GM19463 (cell line): Measurements from ENCODE around the gene GNG12.

Experiments used
- ATAC-seq: cut with Tn5 transposase; IDR thresholded peaks from one replicate; pipeline ENCODE4 v1.9.1; 2021; ENCODE audit warnings: mild to moderate bottlenecking, moderate library complexity; ENCODE audit not compliant: unreplicated experiment

Gene GNG12

DNA sequence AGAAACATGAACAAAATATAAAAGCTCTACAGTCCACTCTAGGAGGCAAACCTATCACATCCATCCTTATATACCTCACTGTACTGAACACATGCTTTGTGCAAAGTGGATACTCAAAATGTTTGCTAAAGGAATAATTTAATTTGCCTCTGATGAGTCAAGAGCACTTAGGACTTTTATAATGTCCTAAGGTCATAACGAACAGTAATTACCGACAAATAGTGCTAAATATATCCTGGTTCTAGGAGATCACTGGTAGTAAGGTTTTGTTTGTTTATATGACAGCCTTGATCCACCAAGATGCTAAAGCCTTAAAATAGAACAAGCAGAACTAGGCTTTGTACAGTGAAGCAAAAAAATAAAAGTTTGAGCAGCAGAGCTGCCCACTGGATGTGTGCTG is 77.6 kb downstream of the GNG12 start:
- no peak for ATAC-seq

DNA sequence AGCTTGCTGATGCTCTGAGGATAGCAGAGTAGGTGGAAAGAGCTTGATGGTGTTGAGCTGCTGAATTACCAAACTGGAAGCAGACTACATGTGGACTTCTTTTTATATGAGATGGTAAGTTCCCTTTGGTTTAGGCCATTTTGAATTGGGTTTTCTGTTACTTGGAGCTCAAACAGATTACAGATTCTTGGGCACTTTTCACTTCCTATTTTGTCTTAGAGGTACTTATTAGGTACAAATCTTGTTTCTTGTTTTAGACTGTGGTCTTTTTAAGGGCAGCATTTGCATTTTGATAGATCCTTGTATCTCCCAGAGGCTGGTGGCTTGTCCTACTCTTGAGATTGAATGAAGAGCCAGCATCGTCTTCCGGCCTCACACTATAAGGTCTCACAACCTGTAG is 78.1 kb downstream of the GNG12 start:
- no peak for ATAC-seq

DNA sequence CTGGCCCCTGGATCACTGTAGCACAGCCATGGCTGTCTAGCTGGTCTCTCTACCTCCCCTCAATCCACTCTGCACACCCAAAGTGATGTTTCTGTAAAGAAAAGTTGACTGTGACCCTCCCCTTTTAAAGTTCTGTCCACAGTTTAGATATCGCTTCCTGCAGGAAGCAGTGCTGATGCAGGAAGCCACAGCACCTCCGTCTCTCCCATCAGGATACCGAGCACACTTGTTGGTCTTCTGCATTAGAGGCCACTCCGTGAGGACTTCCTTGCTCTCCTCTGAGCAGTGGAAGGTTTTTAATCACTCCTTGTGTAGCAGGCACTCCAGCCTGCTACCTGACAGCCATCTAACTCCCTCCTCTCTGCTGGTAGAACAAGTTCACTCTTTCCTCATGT is 78.7 kb downstream of the GNG12 start:
- no peak for ATAC-seq

DNA sequence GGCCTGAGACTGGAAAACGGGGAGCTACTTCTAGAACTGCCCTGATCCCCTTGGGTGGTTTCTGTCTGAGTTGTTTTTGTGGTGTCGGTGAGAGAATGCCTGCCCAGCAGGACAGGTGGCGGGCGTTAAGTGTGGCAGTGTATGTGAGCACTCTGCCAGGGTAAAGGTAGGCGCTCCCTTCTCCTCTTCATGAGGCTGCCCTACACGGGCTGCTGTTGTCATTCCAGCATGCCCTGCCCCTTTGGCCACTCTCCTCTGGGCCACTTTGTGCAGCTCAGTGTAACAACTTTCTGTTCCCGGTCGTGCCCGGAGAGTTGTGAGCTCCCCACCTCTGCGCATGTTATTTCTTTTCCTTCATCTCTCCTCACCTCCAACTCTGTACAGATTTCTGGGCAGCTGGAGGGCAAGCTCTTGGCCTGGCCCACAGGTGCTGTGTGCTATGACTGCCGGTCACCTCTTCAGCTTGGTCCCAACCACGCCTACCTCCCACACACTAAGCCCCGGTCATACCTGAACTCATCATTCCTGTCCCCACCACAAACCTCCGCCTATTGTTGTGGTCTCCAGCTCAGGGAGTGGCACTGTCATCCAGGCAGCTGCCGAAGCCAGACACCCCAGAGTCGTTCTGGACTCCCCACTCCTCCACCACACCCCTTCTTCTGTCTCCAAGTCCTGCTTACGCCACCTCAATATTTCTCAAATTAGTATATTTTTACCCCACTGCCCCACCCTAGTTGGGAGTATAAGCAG is 79.3 kb downstream of the GNG12 start:
- ATAC-seq: peak; percentile 36

DNA sequence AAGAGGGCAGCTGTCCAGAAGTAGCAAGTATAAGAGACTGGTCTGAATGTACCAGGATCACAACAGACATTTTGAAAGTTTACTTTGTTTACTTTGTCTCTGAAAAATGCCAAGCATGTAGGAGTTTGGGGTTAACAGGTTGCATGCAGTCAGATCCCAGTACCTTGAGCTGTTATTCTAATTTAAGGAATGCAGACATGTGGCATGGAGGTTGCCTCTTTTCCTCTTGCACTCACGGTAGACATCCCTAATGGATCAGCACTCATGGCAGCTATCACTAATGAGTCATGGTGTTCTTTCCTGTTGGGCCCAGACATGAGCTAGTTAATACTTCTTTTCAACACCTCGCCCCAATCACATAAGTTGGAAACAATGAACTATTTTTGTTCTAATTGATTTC is 81.0 kb downstream of the GNG12 start:
- ATAC-seq: no peak

DNA sequence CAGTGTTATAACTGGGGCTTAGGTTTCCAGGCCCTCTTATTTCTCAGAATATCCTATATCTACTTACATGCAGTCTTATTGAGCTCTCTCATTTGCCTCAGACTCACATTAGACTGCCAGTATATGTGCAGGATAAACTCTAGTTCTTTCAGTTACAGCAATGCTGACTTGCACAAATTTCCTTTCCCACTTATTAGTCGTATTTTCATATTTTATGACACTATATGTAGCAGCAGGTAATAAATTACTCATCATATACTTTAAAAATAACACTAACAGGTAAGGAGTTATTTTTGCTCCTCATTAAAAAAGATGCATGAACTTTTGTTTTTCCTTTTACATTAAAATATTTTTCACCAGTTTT is 82.6 kb downstream of the GNG12 start:
- no peak for ATAC-seq

DNA sequence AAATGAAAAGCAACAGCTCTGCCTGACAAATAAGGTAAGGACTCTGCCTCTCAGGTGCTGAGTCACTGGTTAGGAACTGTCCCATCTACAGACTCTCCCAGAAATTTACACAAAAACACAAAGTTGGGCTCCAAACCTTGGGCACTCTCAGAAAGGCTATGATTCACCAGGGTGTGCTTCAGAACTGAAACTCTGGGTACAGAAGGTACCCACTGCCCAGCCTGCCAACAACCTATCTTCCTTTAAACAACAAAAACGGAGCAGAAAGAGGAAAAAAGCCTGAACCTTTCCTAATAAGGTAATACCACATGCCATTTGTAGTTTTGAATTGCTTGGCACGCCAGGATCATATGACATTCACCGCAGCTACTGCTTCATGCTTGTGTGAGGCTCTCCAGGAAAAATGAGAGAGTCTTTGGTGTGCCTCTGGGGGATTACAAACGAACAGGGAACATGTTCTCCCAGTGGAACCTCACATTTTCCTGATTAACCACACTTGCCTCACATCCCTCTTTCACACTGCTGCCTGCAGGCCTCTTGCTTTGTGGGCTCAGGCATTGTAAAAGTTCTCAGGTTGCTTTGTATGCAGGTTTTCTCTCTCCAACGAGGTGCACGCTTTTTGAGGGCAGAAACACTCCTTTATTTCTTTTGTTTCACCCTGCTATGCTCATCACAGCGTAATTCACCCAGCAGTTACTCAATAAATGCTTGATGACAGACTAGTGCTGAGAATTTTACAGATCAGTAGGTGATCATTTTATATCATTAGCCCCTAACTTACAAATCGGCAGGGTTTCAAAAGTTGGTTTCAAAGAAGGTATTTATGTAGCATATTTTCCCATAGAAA is 83.2 kb downstream of the GNG12 start:
- ATAC-seq: peak; percentile 28

DNA sequence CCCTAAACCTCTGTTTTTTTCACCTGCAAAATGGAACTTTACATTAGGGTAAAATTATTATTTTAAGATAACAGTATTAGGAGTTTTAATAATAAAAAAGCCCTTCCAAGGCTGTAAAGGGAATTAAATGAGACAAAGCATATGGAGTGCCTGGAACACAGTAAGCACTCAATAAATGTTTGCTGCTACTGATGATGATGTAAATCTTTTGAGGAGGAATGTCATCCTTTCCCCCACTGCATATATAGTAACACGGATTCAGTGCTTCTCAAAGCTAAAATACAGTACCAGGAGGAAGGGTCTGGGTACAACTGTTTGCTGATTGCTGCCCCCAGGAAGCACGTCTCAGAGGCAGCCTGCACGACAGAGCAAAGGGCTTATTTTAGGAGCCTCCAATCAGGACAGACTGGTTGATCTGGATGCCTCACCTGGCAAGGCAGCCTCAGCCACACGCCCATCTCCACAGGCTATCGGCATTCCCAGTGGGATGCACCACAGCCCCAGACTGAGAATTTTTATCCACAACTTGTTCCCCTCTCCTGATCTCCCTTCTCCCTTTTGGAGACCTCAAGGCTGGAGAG is 83.9 kb downstream of the GNG12 start:
- no peak for ATAC-seq

DNA sequence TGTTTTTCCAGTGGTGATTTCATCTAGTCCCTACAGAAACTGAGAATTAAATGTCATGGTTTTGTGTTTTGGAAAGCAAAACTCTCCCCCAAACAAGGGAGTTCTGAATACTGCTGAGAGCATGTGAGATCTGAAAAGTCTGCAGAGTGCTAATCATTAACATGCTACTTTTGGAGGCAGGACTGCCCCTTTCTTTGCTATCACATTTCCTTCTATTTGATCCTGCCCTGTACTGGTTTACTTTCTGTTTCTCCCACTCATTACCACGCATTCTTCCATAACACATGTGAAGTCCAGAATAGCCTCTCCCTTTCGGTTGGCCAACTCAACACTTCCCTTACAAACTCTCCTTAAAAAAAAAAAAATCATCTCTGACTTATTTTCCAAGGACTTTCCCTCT is 84.6 kb downstream of the GNG12 start:
- ATAC-seq: peak; percentile 86

DNA sequence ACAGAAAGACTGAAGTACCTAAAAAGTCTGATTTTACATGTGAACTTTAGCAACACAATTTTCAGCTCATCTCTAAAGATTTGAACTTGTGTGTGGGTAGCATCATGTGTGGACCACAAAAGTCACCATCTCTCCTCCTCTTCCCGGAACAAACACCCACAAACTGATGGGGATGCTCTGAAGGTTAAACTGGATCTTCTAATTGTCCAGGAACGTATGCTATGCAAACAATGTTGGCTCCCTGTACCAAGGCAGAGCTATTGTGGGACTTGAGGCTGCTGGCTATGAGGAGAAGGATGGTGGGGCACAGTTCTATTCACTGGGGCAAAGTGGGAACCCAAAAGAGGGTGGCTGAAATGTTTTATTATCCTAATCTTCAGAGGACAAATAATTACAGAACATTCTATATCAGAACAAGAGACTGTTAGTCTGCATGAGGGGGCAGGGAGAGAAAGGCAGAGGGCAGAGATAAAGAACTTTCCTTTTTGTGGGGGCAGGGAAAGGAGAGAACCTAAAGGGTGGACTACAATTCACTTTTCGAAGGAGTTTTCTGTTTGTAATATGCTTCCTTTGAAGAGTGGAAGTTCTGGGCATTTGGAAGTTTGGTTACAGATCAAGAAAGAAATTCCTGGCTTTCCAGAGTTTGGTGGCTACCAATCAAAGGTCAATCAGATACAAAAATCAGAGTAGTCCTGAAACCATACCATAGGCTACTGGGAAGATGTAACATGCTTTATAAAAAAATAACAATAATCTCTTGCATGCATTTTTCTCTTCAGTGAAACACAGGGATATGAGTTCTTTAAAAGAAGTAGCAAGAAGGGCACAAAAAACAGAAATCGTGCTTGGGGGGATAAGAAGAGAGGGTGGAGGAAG is 85.4 kb downstream of the GNG12 start:
- no peak for ATAC-seq

DNA sequence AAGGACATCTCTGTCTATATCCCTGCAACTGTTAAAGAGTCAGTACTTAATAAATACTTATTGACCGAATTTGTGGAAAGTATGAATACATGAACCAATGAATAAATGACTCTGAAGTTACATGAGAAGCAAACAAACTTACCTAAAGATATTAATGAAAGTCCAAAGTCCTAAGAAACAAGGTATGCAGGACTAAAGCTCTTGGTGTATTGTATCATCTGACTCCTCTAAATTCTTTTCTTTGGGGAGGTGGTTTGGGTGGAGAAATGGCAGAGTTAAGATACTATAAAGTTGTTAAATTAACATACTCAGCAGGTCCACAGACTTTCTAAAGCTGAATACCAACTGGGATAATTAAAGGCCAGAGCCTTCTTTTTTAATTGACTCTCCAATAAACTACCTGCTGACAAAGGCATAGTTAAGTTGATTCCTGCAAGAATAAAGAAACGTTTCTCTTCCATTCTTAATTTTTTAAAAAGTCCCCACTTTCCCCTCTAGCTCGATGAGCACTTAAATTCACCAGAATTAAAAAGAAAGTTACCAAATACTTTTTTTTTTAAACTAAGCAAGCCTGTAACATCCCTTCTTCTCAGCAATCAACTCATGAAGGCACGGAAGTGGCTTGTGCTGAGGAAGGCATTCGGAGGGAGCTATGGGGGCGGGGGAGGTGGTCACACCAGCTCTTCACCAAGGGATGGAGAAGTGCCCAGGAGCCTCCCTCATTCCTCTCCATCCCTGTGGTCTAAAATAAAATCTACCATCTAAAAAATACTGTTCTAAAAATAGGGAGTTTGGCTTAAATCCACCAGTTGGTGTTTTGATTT is 87.2 kb downstream of the GNG12 start:
- ATAC-seq: no peak

DNA sequence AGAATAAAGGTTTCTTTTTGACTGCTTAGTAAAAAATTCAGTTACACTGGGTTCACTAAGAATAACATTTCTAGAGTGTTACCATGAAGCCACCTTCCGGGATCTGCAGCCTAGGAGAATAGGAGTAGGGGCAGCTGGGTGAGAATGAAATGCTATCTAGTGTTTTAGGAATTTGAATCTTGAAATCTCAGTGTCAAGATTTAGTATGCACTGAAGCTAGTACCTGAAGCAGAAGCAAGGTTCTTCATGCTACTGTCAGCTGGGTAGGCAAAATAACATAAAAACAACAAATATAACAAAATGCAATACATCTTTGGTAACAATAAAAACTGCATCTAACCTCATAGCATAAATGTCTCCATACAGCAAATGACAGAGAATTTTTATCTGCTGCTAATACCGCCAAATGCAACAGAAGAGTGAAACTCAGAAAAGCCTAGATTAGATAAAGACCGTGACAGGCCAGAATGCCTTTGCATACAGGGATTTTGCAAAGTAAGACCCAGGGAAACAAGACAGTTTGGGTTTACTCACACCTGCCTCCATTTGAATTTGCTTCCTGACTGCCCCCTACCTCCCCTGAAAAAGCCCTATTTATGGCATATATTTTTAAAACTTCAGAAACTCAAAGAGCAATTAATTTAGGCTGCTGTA is 90.1 kb downstream of the GNG12 start:
- ATAC-seq: no peak

DNA sequence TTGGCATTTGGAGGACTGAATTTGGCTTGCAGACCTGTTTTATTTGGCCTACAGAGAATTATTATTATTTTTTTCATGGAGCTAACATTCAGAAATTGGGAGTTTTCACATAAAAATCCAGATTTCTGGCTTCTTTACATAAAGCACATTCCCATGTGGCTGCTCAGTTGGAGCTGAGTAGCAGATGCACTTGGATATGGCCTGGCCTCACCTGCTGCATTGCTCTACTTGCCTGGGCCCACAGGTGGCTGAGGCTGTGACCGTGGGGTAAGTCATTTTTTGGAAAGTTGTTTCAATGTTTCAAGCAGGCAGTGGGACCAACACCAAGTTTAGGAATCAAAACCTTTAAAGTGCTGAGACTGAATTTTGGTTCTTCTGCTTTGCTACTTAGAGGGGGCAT is 91.5 kb downstream of the GNG12 start:
- ATAC-seq: no peak

DNA sequence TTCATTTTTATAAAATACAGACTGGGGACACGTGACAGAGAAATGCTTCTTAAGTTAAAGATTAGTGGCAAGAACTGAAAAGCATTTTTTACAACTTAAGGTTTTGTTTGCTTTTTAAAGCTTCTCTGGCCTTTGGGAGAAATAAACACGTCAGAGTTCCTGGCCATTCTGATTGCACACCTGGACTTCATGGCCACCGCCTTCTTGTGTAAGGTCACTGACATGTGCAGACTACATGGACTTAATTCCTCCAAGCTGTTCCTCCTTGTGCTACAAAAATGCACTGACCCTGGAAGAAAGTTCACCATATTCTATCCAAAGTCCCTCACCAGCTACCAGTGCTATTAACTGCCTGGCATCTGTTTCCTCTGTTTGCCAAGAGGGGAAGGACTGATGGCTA is 92.1 kb downstream of the GNG12 start:
- ATAC-seq: no peak

DNA sequence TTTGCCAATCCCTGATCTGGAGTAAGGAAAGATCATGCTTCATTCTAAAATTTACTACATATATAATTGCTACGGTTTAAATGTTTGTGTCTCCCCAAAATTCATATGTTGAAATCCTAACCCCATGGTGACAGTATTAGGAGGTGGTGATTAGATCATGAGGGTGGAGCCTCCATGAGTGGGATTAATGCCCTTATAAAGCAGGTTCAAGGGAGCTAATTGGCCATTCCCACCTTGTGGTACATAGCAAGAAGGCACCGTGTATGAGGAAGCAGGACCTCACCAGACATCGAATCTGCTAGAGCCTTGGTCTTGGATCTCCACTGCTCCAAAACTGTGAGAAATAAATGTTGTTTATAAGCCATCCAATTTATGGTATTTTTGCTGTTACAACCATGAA is 92.7 kb downstream of the GNG12 start:
- no peak for ATAC-seq

DNA sequence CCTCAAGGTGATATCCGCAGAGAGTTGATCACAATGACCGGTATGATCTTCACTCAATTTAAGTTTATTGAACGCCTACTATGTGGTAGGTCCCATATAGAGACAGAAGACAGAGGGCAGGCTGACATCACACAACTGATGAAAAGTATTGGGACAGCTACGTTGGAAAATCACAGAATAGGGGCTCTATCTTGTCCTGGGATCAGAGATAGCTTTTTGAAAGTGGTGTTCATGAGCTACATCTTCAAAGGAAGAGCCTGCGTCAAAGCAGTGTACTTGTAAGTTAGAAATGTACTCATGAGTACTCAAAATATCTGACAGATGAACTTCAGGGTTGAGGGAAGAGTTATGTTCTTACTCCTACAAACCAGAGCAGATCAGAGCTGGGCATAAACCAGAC is 93.9 kb downstream of the GNG12 start:
- ATAC-seq: no peak

DNA sequence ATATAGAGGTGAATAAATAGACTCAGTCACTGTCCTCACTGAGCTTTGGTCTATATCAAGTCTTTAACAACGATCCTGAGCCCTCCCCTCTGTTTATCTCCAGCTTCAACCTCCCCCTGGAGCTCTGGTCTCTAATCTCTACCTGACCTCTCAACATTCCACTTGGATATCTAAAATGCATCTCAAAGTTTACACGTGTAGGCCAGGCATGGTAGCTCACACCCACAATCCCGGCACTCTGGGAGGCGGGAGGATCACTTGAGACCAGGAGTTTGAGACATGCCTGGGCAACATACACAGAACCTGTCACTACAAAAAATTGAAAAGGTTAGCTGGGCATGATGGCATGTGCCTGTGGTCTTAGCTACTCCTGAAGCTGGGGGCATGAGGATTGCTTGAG is 94.9 kb downstream of the GNG12 start:
- ATAC-seq: no peak

DNA sequence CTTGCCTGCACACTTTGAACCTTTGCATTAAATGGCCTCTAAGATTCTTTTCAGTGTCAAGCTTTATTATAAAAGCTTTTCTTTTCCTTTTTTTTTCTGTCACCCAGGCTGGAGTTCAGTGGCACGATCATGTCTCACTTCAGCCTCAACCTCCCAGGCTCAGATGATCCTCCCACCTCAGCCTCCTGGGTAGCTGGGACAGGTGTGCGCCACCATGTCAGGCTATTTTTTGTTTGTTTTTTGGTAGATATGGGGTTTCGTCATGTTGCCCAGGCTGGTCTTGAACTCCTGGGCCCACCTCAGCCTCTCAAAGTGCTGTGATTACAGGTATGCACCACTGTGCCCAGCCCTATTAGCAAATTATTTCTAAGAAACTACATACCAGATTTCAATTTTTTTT is 95.4 kb downstream of the GNG12 start:
- ATAC-seq: no peak

DNA sequence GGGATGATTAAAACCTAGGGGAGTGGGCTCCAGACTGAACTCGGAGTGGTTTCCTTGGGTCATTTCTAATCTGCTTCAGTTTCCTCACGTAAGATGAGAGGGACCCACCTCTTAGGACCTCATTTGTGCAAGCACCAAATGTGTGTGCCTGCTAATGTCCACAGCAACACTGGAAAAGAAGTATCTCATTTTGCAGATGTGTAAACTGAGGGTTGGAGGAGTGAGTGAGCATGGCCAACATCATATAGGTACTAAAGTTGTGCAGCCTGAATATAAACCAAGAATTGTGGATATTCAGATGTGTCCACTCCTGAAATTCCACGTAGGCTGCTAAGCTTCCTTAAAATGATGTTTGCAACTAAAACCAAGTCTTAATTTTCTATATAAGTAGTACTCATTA is 96.5 kb downstream of the GNG12 start:
- ATAC-seq: no peak
